Sigmoid colon (tissue), 4 donors: ENCODE results near the gene SLC12A3.

Source experiments
- CTCF ChIP-seq, 4 experiments: fragments of 450-650 bp in 3 of 4; fragments of 200-600 bp in 1 of 4; IDR thresholded peaks; one replicate each; pipeline ENCODE4 v1.5.1; 2016 to 2019; ENCODE audit warnings: antibody characterized with exemption in 4 of 4, mild to moderate bottlenecking in 3 of 4, moderate library complexity in 2 of 4
- POLR2A ChIP-seq, 2 donors: fragments of 450-650 bp; IDR thresholded peaks; one replicate each; pipeline ENCODE4 v1.6.1; 2016; ENCODE audit warnings: antibody characterized with exemption in 2 of 2, mild to moderate bottlenecking in 2 of 2, moderate library complexity in 2 of 2
- POLR2AphosphoS5 ChIP-seq, 4 donors: sonication (generic); formaldehyde crosslinking; IDR thresholded peaks; one replicate each; pipeline ENCODE4 v1.6.1; 2017; ENCODE audit warnings: antibody characterized with exemption in 4 of 4

- TF ChIP-seq POLR2AphosphoS5 (IDR thresholded peaks at IDR 0.05) (no peak), CTCF (IDR thresholded peaks at IDR 0.05) (no peak), POLR2A (IDR thresholded peaks at IDR 0.05) (no peak)
Observed at GRCh38 chr16:56927471-56927870, 62.5 kb downstream of the SLC12A3 start.
